HG03135 (cell line): ENCODE results near the gene STX18.
"Not testable (repeated sequence)": the region's sequence is repeated elsewhere in the genome, so short reads cannot be mapped to it uniquely, and the experiment has no call there.

Experiments used
- ATAC-seq: cut with Tn5 transposase; IDR thresholded peaks from one replicate; pipeline ENCODE4 v1.9.1; 2021; ENCODE audit warnings: mild to moderate bottlenecking, moderate library complexity; ENCODE audit not compliant: unreplicated experiment

Gene STX18

DNA sequence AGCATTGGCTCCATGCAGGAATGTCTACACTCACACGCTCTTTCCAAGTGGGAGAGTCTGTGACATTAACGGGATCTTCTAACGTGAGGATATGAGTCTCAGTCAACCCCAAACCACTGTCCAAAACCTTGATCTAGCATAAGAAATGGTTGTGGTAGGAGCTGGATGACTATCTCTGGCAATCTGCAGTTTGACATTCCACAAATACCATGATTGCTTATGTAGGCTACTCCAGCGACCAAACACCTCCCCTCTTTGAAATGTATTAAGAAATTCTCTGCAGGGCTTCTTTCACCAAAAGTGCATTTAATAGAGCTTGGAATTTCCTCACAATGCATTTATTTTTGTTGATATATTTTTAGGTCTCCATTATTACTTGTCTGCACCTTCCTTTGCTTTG is 14.1 kb upstream of the STX18 start:
- no peak for ATAC-seq

DNA sequence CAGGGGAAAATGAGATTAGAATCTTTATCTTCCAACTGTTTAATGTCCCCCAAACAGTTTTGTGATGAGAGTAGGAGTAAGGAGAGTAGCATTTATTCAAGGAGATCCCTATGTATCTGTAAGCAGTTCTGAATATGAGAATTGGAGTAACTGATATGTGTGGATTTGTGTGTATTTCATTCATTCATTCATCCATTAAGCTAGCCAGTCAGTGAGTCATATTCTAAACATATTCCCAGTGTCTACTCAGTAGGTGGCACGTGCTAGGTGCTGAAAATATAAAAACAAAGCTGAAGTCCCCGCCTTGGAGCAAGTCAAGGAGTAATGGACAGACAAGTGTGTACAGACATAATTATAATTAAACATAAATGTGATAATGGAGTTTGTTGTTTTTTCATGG is 12.4 kb upstream of the STX18 start:
- no peak for ATAC-seq

DNA sequence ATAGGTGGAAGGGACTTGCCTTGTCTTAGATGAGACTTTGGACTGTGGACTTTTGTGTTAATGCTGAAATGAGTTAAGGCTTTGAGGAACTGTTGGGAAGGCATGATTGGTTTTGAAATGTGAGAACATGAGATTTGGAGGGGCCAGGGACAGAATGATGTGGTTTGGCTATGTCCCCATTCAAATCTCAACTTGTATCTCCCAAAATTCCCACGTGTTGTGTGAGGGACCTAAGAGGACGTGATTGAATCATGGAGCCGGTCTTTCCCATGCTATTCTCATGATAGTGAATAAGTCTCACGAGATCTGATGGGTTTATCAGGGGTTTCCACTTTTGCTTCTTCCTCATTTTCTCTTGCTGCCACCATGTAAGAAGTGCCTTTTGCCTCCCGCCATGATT is 10.2 kb upstream of the STX18 start:
- ATAC-seq = not testable (repeated sequence)

DNA sequence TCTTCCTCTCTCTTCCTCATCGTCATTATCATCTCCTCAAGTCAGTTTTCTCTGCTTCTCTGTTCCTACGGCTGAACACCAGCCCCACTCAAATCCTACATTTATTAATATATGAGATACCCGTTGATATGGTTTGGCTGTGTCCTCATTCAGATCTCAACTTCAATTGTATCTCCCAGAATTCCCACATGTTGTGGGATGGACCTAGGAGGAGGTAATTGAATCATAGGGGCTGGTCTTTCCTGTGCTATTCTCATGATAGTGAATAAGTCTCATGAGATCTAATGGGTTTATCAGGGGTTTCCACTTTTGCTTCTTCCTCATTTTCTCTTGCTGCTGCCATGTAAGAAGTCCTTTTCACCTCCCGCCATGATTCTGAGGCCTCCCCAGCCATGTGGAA is 8.3 kb upstream of the STX18 start:
- ATAC-seq = not testable (repeated sequence)

DNA sequence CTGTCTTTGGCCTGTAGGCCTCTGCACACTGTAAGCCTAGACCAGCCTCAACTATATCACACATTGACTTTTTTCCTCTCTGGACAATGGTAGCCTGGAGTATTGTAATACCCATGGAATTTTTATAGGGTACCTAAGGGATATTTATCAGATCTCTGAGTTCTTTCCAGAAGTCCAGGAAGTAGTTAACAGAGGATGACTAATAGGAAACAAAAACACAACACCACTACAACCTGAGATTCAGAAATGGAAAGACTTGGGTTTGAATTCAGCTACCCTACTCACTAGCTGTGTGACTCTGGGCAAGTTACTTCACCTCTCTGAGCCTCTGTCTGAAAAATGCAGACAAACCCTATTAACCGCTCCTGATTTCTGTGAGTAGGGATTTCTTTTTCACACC is 7.7 kb upstream of the STX18 start:
- ATAC-seq = no peak

DNA sequence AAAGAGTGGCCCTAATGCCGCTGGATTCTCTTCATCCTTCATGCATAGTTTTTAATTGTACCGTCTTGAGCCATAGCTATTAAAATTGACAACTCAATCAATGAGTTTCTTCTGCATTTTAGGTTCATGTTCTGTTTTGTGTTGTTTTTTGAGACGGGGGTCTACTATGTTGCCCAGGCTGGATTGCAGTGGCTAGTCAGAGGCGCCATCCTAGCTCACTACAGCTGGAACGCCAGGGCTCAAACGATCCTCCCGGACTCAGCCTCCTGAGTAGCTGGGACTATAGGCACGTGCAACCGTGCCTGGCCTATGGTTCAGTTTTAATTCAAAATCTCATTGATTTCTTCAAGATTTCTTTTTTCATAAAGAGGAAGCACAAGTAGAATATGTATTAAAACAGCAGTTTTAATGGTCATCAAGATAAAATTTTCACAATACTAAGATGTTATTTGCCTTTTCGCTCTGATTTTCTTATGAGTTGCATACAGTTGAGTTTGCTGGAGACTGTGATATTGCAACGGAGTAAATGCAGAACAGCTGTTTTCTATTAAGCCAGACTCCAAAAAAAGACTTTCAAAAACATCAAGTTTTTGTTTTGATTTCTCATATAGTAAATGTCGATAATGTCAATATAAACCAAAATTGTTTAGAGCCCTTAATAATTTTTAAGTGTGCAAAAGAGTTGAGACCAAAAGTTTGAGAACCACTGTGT is 1.1 kb upstream of the STX18 start:
- no peak for ATAC-seq

- ATAC-seq = peak; percentile 49
These were observed 712 bp downstream of the STX18 start for GRCh38 chr4:4541040-4541631.

DNA sequence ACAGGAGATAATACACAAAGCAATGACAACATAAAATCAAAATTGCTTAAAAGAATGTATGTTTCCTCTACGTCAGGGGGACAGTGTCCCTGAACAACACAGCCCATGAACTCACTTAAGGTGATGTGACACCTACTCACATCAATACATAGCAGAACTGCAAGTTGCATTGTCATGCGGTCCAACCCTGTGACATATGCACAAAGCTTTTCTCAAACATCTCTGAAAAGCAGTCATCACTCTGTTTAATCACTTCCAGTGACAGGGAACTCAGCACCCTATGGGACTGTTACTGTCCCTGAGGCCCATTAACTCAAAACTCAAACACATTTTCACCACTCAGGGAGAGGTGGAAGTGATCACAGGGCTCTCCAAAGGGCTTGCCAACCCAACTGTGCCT is 2.4 kb downstream of the STX18 start:
- ATAC-seq = no peak

GRCh38 chr4:4535590-4535989 is 6.3 kb downstream of the STX18 start:
- ATAC-seq = no peak

DNA sequence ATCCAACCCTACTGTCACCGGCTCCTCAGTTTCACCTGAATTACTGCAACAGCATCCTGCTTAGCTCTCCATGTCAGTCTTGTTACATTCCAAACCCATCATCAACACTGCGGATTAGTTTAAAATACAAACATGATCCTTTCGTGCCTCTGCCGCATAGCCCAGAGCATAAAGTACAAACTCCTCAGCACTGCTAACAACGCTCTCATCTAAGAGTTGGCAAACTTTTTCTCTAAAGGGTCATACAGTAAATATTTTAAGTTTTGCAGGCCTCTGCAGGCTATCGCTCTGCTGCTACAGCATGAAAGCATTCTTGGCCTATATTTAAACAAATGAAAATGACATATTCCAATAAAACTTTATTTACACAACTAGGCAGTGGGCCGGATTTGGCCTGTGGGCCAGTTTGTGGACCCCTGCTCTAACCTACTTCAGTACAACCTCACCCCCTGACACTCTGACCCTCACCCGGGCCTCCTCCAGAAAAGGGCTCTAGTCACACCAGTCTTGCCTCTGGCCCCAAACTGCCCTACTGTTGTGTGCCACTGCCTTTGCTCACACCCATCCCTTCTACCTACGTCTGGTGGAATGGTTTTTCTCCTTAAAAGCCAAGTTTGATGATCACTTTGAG is 7.2 kb downstream of the STX18 start:
- ATAC-seq = no peak

GRCh38 chr4:4533461-4534169 is 8.2 kb downstream of the STX18 start:
- ATAC-seq = no peak

DNA sequence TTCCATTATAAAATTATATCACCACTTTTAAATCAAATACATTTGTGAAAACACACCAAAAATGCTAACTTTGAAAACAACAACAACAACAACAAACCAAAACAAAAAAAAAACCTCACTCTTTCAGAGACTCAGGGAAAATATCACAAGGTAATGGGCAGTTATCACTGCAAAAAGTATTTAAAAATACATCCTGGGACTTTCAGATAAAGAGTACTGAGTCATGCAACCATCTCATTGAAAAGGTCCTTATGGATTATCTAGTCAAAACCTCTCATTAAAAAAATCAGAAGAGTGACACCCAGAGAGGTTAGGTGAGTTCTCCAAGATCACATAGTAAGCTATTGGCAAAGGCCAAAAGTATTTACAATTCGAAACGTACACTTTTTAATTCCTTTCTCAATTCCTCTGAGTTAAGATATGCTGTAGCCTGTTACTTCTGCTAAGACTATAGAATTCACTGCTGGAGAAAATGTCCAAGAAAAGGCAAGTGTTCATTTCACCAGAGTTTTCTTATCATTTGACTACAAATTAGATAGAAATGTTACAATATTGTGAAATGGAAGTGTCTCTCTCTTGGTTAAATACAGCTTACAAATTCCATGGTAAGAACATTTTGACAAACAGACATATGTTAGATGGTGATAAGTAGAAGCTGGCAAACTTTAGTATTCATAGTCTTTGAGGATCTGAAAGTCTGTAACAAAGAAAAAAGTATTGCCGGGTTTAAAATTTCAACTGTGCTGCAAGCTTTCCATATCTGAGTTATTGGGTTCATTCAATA is 9.3 kb downstream of the STX18 start:
- no peak for ATAC-seq

- ATAC-seq = no peak
These were observed 12.5 kb downstream of the STX18 start for GRCh38 chr4:4529392-4529791.

DNA sequence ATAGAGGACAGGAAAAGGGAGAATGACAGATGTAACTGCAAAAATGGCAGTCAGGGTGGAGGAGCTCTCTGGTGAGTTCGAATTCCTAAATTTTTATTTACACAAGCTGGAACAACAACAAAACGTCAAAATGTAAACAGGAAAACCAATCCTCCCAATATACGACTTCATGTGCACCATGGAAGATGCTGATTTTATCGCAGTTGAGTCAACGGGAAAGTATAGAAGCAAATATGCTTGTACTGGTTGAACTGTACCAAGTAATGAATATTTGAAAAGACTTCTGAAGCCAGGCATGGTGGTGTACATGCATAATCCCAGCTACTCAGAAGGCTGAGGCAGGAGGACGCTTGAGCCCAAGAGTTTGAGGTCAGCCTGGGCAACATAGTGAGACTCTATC is 15.4 kb downstream of the STX18 start:
- ATAC-seq = no peak

GRCh38 chr4:4524364-4524763 is 17.5 kb downstream of the STX18 start:
- ATAC-seq = peak; percentile 97

DNA sequence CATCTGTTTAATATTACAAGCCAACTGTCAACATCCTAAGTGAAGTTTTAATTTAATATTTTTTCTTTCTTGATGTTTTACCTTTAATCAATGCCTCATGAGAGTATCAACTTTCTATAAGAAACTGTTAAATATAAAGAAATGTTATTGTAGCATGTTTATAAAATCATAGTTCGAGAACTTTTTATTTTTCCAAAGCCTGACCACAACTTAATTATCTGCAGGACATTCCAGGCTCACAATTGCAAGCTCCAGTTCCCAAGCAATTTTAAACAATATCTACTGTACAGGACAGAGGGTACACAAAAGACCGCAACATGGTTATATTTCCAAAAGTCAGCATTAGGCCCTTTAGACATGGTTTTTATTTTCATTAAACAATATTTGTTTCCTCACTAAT is 20.1 kb downstream of the STX18 start:
- no peak for ATAC-seq

GRCh38 chr4:4521136-4521535 is 20.7 kb downstream of the STX18 start:
- no peak for ATAC-seq

DNA sequence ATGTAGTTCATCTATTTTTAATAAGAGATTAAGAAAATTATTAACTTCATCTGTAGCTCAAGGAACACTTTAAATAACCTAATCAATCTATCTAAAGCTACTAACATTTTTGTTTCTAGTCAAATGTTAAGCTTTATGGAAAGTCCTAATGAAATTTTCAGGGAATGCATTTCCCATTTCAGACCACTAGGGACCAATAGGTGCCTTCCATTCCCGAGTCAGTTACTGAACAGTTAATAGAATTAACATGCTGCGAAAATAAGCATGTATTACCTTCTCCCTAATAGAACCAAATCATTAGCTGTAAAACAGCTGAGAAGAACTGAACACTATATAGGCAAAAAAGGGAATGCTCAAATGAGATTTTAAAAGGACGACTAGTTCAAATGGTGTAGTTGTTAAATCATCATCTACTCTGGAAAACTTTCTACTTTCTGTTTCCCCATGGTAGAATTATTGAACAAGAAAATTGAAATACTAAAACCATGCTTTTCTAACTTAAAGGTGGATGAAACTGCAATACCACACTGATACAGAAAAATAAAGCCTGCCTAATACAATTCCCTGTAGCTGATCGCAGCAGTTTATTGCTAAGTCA is 22.5 kb downstream of the STX18 start:
- ATAC-seq = no peak

- no peak for ATAC-seq
These were observed 23.1 kb downstream of the STX18 start for GRCh38 chr4:4518747-4519146.

- no peak for ATAC-seq
These were observed 27.1 kb downstream of the STX18 start for GRCh38 chr4:4514786-4515185.

GRCh38 chr4:4512282-4512681 is 29.6 kb downstream of the STX18 start:
- no peak for ATAC-seq
